OCI-LY7 (cell line): ENCODE data around the gene RXRA.

Source experiments
- CTCF ChIP-seq: fragments of 200-600 bp; sonication (generic); conservative IDR thresholded peaks from 2 replicates; pipeline ENCODE4 v1.5.1; 2014; ENCODE audit warnings: mild to moderate bottlenecking, antibody characterized with exemption, low read length, moderate library complexity, mixed read lengths
- EZH2phosphoT487 ChIP-seq: fragments of 200-600 bp; sonication (generic); IDR thresholded peaks from 2 replicates; pipeline ENCODE4 v1.6.1; 2018; ENCODE audit warnings: low read depth, borderline replicate concordance, mild to moderate bottlenecking, mixed run types, antibody characterized with exemption, low read length, moderate library complexity, mixed read lengths

GRCh38 chr9:134390947-134391318 lies 64.7 kb downstream of the RXRA start:
- TF ChIP-seq CTCF = no peak
- TF ChIP-seq EZH2phosphoT487 = no peak
